ENCODE data around the gene ZBTB9. TPM values are rescaled to one million over a fixed set of nuclear protein-coding genes. Genes with fewer than 3 reads are reported as not detected.
A peak's percentile ranks its signal among the peaks of the same experiment; 100 is the strongest.

ZBTB9 gene
- total and polyA plus RNA-seq, 2 donors (not counting 1 experiment from before 2014, with no cell fraction given), result 2.9 to 11.8 TPM

- DNase-seq, result peak; percentile 80
- WGBS (ENCODE audit: insufficient coverage), result 3% methylated on average over 33 of the region's 33 CpGs
- H3K9ac ChIP-seq (ENCODE audit: low read length), result peak overlapping the region; percentile 58
- POLR2A ChIA-PET, result interaction anchor here (0.7 to 1.0 kb wide), 2 partner anchors 10 to 142 kb away, joined by 3 to 5 read pairs; partner anchors contain the start of gene CUTA
- peak overlapping the region; percentile 59 to 75 for H3K27ac ChIP-seq (ENCODE audit: low read length in 2 of 2)
- intact Hi-C loops (cut with micrococcal nuclease), result loop anchor here (1.0 to 5.0 kb wide), 3 partner anchors 18 to 194 kb away; partner anchors contain the start of genes ITPR3 and TAPBP
- peak; percentile 9 for ATAC-seq (ENCODE audit: low read depth)
- CTCF ChIA-PET, result interaction anchor here (0.9 to 1.3 kb wide), 5 partner anchors 10 to 157 kb away, joined by 3 to 6 read pairs (median 3); partner anchors contain the start of gene CUTA
- no peaks in the 10 kb centered on the region for H3K9me3 Mint-ChIP-seq (ENCODE audit: insufficient read depth)
- no peaks in the 10 kb centered on the region for H3K36me3 ChIP-seq (replicated peaks in 1 of 2; ENCODE audit: control extremely low read depth in 1 of 2, control insufficient read depth in 1 of 2, extremely low read depth in 1 of 2, insufficient read depth in 2 of 2, low read length in 1 of 2)
- no peaks in the 10 kb centered on the region for H4K20me1 ChIP-seq (ENCODE audit: control insufficient read depth, insufficient read depth, low read length, poor library complexity, severe bottlenecking)
- peak overlapping the region; percentile 88 for H3K4me2 ChIP-seq (replicated peaks; ENCODE audit: low read depth, low read length, poor library complexity, severe bottlenecking)
- H3K4me1 Mint-ChIP-seq, result peaks cover 89% of the 10 kb centered on the region
- H3K4me1 ChIP-seq (ENCODE audit: control insufficient read depth in 2 of 2, insufficient read depth in 2 of 2, low read length in 2 of 2), result peaks cover 74 to 81% of the 10 kb centered on the region in 2 donors
- TF ChIP-seq EZH2 (IDR thresholded peaks at IDR 0.05; ENCODE audit: borderline replicate concordance, insufficient read depth, low read depth, low read length, poor library complexity, severe bottlenecking), result no peak
- peak; percentile 62 for TF ChIP-seq CTCF (IDR thresholded peaks at IDR 0.05)
- no peaks in the 10 kb centered on the region for H3K27me3 Mint-ChIP-seq
- H3K27me3 ChIP-seq (replicated peaks in 1 of 4; ENCODE audit: control extremely low read depth in 1 of 4, control insufficient read depth in 3 of 4, insufficient read depth in 4 of 4, low read length in 3 of 4), result no peaks in the 10 kb centered on the region
- peak overlapping the region; percentile 96 for H3K4me3 Mint-ChIP-seq
- peak overlapping the region; percentile 61 for H2AFZ ChIP-seq (ENCODE audit: insufficient read depth, low read depth, low read length, poor library complexity, severe bottlenecking)
- H3K79me2 ChIP-seq (ENCODE audit: control insufficient read depth, insufficient read depth, low read length), result peaks cover 19% of the 10 kb centered on the region
- H3K27ac Mint-ChIP-seq, result peak overlapping the region; percentile 96
- H3K9me3 ChIP-seq (ENCODE audit: control extremely low read depth in 1 of 3, control insufficient read depth in 2 of 3, insufficient read depth in 1 of 3, low read length in 2 of 3), result no peaks in the 10 kb centered on the region
- peak overlapping the region in 4 of 5 experiments; percentile 50 to 65 (median 56) for H3K4me3 ChIP-seq (ENCODE audit: control extremely low read depth in 1 of 5, extremely low read depth in 1 of 5, insufficient read depth in 1 of 5, low read depth in 2 of 5, low read length in 4 of 5)
Observed at GRCh38 chr6:33428224-33428965, 26.0 kb upstream of the ZBTB9 start.

Measured in B cell (primary cell).